NCI-H460 (cell line): ENCODE results near the gene WDFY2. TPM values are rescaled to one million over a fixed set of nuclear protein-coding genes. Genes with fewer than 3 reads are reported as not detected.

ENCODE experiments used
- DNase-seq: peaks from one replicate; pipeline ENCODE4 v3.0.0-alpha.2; 2016; ENCODE audit warnings: low read depth; ENCODE audit errors: extremely low read depth
- total RNA-seq: library from RNA; depleted of rRNA; stranded (reverse); fragments of >200 nt; shearing (Covaris generic); gene quantifications from 2 replicates; pipeline ENCODE4 v1.2.3, GENCODE V29; 2014

Gene WDFY2
- total RNA-seq, 1 experiment from 2014 or later = 10.8 TPM

GRCh38 chr13:51763486-51763885, 179.2 kb downstream of the WDFY2 start:
- DNase-seq = no peak

GRCh38 chr13:51764184-51765141, 180.2 kb downstream of the WDFY2 start:
- DNase-seq = no peak

GRCh38 chr13:51765142-51765515, 180.9 kb downstream of the WDFY2 start:
- no peak for DNase-seq

GRCh38 chr13:51767100-51767499, 182.8 kb downstream of the WDFY2 start:
- no peak for DNase-seq

GRCh38 chr13:51768378-51768921, 184.2 kb downstream of the WDFY2 start:
- no peak for DNase-seq

- DNase-seq = no peak
These were observed 184.7 kb downstream of the WDFY2 start for GRCh38 chr13:51768976-51769375.

- DNase-seq = no peak
These were observed 185.3 kb downstream of the WDFY2 start for GRCh38 chr13:51769455-51770127.

GRCh38 chr13:51770160-51770559, 185.9 kb downstream of the WDFY2 start:
- DNase-seq = no peak

GRCh38 chr13:51770681-51771417, 186.6 kb downstream of the WDFY2 start:
- DNase-seq = no peak

GRCh38 chr13:51771418-51772104, 187.3 kb downstream of the WDFY2 start:
- no peak for DNase-seq

GRCh38 chr13:51772105-51772455, 187.8 kb downstream of the WDFY2 start:
- DNase-seq = no peak

- no peak for DNase-seq
These were observed 188.5 kb downstream of the WDFY2 start for GRCh38 chr13:51772781-51773180.

- no peak for DNase-seq
These were observed 189.3 kb downstream of the WDFY2 start for GRCh38 chr13:51773515-51773914.

GRCh38 chr13:51776179-51776578, 191.9 kb downstream of the WDFY2 start:
- DNase-seq = no peak

- DNase-seq = no peak
These were observed 193.7 kb downstream of the WDFY2 start for GRCh38 chr13:51777921-51778320.

GRCh38 chr13:51778392-51778791, 194.1 kb downstream of the WDFY2 start:
- no peak for DNase-seq

- no peak for DNase-seq
These were observed 195.8 kb downstream of the WDFY2 start for GRCh38 chr13:51780099-51780498.

- no peak for DNase-seq
These were observed 197.2 kb downstream of the WDFY2 start for GRCh38 chr13:51781246-51782022.

GRCh38 chr13:51782026-51782710, 197.9 kb downstream of the WDFY2 start:
- DNase-seq = no peak
